Epithelial cell of esophagus (primary cell): ENCODE data around the gene DNAJB8.

Source experiments
- DNase-seq: peaks from one replicate; pipeline ENCODE4 v3.0.0; 2010; ENCODE audit warnings: low read depth
- H3K4me3 ChIP-seq: 2 replicates; pipeline ENCODE4 v1.5.1; 2011; ENCODE audit warnings: mild to moderate bottlenecking, low read length, control low read depth
- CTCF ChIP-seq: IDR thresholded peaks from 2 replicates; pipeline ENCODE4 v1.5.1; 2011; ENCODE audit warnings: low read depth, mild to moderate bottlenecking, low read length, control low read depth, inconsistent platforms; ENCODE audit not compliant: insufficient read depth; ENCODE audit errors: missing control alignments

Gene DNAJB8

GRCh38 chr3:128432971-128433836, 33.5 kb downstream of the DNAJB8 start:
- no peak for DNase-seq
- no peak overlapping the region for H3K4me3 ChIP-seq
- no peak for TF ChIP-seq CTCF

- TF ChIP-seq CTCF: no peak
- H3K4me3 ChIP-seq: no peak overlapping the region
- no peak for DNase-seq
Measured at GRCh38 chr3:128432301-128432970, 34.3 kb downstream of the DNAJB8 start.

- no peak overlapping the region for H3K4me3 ChIP-seq
- DNase-seq: no peak
- TF ChIP-seq CTCF: no peak
Measured at GRCh38 chr3:128431803-128432300, 34.8 kb downstream of the DNAJB8 start.

GRCh38 chr3:128430731-128431130, 36.0 kb downstream of the DNAJB8 start:
- DNase-seq: no peak
- no peak for TF ChIP-seq CTCF
- H3K4me3 ChIP-seq: no peak overlapping the region

- no peak for TF ChIP-seq CTCF
- no peak overlapping the region for H3K4me3 ChIP-seq
Measured at GRCh38 chr3:128430301-128430700, 36.4 kb downstream of the DNAJB8 start.

GRCh38 chr3:128429751-128430150, 36.9 kb downstream of the DNAJB8 start:
- DNase-seq: no peak
- no peak for TF ChIP-seq CTCF
- no peak overlapping the region for H3K4me3 ChIP-seq

More at GRCh38 chr3:128430301-128430700, 36.4 kb downstream of the DNAJB8 start:
- DNase-seq: no peak
